Prostate gland (tissue), 2 donors: ENCODE data around the gene ARF6. TPM values are rescaled to one million over a fixed set of nuclear protein-coding genes. Genes with fewer than 3 reads are reported as not detected.

Source experiments
- DNase-seq: peaks from one replicate; pipeline ENCODE4 v3.0.0-alpha.2; 2019; ENCODE audit warnings: low spot score
- H3K27ac ChIP-seq, 2 donors: fragments of 200-600 bp; sonication (generic); 2 replicates each; pipeline ENCODE4 v1.5.1; 2017 to 2019
- H3K27me3 ChIP-seq: fragments of 200-600 bp; sonication (generic); replicated peaks from 2 replicates; pipeline ENCODE4 v1.5.1; 2019; ENCODE audit not compliant: insufficient read depth
- H3K36me3 ChIP-seq, 2 donors: fragments of 200-600 bp; sonication (generic); 1 replicate in 1 of 2; 2 replicates in 1 of 2; pipeline versions ENCODE4 v1.5.1 to v1.8.1; 2017 to 2019
- H3K4me1 ChIP-seq: fragments of 200-600 bp; sonication (generic); replicated peaks from 2 replicates; pipeline ENCODE4 v1.5.1; 2019
- H3K4me3 ChIP-seq, 2 donors: fragments of 200-600 bp; sonication (generic); 2 replicates each; pipeline ENCODE4 v1.5.1; 2017 to 2019
- H3K9me3 ChIP-seq: fragments of 200-600 bp; sonication (generic); 2 replicates; pipeline ENCODE4 v1.5.1; 2017
- POLR2A ChIP-seq: fragments of 450-650 bp; IDR thresholded peaks from one replicate; pipeline ENCODE4 v1.6.1; 2016; ENCODE audit warnings: antibody characterized with exemption, mild to moderate bottlenecking
- POLR2AphosphoS5 ChIP-seq: sonication (generic); formaldehyde crosslinking; IDR thresholded peaks from one replicate; pipeline ENCODE4 v1.6.1; 2017; ENCODE audit warnings: antibody characterized with exemption
- WGBS: methylation state at CpG from one replicate; pipeline ENCODE4 v1.1.5; 2018; 5-methylcytosine and 5-hydroxymethylcytosine counted together
- intact Hi-C: fragments of 100-400 bp; cut with DNase I; formaldehyde crosslinking; loops from one replicate; pipeline ENCODE4 v1.14.2; 2022
- total RNA-seq, 2 donors: library from RNA; depleted of rRNA; stranded (reverse); fragments of >200 nt; gene quantifications; one replicate each; pipeline ENCODE4 v1.1.0, GENCODE V29; 2016
- TF ChIP-seq, protein P1 (sequence below), 4 experiments: fragments of 200-600 bp in 2 of 4; fragments of 450-650 bp in 2 of 4; sonication (generic) in 2 of 4; IDR thresholded peaks; 1 replicate in 3 of 4; 2 replicates in 1 of 4; pipeline ENCODE4 v1.5.1; 2016 to 2019; ENCODE audit warnings: antibody characterized with exemption in 4 of 4, mild to moderate bottlenecking in 2 of 4, moderate library complexity in 2 of 4

The ARF6 gene
- total RNA-seq, 2 donors from 2014 or later = 64.3 to 92.7 TPM

DNA sequence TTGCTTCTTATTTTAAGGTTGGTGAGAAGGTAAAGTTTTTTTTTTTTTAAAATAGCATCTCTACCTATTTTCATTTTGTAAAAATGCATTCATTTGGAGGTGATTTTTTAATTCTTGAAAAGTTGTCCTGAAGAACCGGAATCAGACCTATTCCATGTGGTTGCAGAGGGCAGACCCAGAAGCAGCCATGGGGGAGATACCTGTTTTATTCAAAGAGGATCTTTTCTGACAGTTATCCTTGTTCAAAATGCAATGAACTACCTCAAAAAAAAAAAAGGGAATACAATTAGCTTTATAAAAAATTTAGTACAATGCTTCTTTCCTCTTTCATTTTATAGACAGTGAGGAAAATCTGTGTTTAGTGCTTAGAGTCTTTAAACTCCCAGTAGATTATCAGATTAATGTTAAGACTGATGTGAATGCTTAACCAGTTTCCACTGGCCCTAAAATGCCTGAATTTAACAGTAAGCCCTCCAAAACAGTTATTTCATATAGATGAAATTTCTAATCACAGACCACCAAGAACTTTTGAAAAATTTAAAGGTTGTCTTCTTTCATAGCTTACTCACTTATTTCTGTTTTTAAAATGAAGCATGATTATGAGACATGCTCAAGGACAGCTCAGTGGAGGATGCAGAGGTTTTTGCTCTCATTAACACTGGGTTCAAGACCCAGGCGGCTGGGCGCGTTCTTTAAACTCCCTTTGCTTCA is 31.7 kb upstream of the ARF6 start:
- H3K36me3 ChIP-seq = no peaks in the 10 kb centered on the region
- TF ChIP-seq, protein P1, sequence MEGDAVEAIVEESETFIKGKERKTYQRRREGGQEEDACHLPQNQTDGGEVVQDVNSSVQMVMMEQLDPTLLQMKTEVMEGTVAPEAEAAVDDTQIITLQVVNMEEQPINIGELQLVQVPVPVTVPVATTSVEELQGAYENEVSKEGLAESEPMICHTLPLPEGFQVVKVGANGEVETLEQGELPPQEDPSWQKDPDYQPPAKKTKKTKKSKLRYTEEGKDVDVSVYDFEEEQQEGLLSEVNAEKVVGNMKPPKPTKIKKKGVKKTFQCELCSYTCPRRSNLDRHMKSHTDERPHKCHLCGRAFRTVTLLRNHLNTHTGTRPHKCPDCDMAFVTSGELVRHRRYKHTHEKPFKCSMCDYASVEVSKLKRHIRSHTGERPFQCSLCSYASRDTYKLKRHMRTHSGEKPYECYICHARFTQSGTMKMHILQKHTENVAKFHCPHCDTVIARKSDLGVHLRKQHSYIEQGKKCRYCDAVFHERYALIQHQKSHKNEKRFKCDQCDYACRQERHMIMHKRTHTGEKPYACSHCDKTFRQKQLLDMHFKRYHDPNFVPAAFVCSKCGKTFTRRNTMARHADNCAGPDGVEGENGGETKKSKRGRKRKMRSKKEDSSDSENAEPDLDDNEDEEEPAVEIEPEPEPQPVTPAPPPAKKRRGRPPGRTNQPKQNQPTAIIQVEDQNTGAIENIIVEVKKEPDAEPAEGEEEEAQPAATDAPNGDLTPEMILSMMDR (IDR thresholded peaks at IDR 0.05) = no peak
- TF ChIP-seq POLR2A (no peak), POLR2AphosphoS5 (no peak)
- H3K4me1 ChIP-seq = no peaks in the 10 kb centered on the region
- WGBS = 18% methylated on average over 4 of the region's 4 CpGs
- no peaks in the 10 kb centered on the region for H3K27me3 ChIP-seq
- DNase-seq = no peak
- peak overlapping the region; percentile 57 to 70 for H3K4me3 ChIP-seq
- intact Hi-C loops = loop anchor here (5.0 to 10.0 kb wide), 3 partner anchors 374 to 916 kb away; partner anchors contain the start of genes MAP4K5 and SOS2
- H3K9me3 ChIP-seq = no peaks in the 10 kb centered on the region
- H3K27ac ChIP-seq = peak overlapping the region; percentile 89 to 99

DNA sequence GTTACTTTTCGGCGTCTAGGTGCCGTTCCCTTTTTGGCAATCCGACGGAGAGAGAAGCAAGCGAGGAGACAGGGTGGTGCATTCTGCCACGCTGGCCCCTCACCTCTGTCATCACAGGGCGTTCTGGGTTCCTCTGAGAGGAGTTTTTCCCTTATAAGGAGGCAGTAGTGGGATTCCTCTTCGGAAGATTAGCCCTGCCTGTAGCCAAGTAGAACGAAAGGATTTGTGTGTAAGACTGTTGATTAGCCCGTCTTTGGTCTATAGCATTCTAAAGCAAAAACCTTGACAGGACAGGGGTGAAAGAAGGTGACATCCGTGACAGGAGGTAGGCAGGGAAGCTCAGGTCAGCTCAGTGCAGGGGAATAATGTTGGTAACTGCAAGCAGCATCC is 31.2 kb upstream of the ARF6 start:
- Histone ChIP-seq H3K4me1 (no peaks in the 10 kb centered on the region), H3K9me3 (no peaks in the 10 kb centered on the region), H3K27ac (peak overlapping the region; percentile 89 to 99), H3K27me3 (no peaks in the 10 kb centered on the region), H3K4me3 (peak overlapping the region; percentile 57 to 70), H3K36me3 (no peaks in the 10 kb centered on the region)
- DNase-seq = peak; percentile 64
- TF ChIP-seq, protein P1 (IDR thresholded peaks at IDR 0.05) = no peak
- TF ChIP-seq POLR2AphosphoS5 = no peak
- peak; percentile 30 for TF ChIP-seq POLR2A
- WGBS = 1% methylated on average over 12 of the region's 12 CpGs
- intact Hi-C loops = loop anchor here (5.0 to 10.0 kb wide), 3 partner anchors 373 to 916 kb away; partner anchors contain the start of genes MAP4K5 and SOS2

GRCh38 chr14:49862089-49862673 is 30.7 kb upstream of the ARF6 start:
- DNase-seq = peak; percentile 88
- Histone ChIP-seq H3K27me3 (no peaks in the 10 kb centered on the region), H3K4me3 (peak overlapping the region; percentile 57 to 70), H3K27ac (peak overlapping the region; percentile 89 to 99), H3K4me1 (no peaks in the 10 kb centered on the region), H3K36me3 (no peaks in the 10 kb centered on the region), H3K9me3 (no peaks in the 10 kb centered on the region)
- under 1% methylated on average over 25 of the region's 30 CpGs for WGBS
- intact Hi-C loops = loop anchor here (5.0 to 10.0 kb wide), 3 partner anchors 373 to 915 kb away; partner anchors contain the start of genes MAP4K5 and SOS2
- TF ChIP-seq, protein P1 (IDR thresholded peaks at IDR 0.05) = peak; percentile 99 to 100 (median 100)
- TF ChIP-seq POLR2AphosphoS5 (peak; percentile 59), POLR2A (no peak)

DNA sequence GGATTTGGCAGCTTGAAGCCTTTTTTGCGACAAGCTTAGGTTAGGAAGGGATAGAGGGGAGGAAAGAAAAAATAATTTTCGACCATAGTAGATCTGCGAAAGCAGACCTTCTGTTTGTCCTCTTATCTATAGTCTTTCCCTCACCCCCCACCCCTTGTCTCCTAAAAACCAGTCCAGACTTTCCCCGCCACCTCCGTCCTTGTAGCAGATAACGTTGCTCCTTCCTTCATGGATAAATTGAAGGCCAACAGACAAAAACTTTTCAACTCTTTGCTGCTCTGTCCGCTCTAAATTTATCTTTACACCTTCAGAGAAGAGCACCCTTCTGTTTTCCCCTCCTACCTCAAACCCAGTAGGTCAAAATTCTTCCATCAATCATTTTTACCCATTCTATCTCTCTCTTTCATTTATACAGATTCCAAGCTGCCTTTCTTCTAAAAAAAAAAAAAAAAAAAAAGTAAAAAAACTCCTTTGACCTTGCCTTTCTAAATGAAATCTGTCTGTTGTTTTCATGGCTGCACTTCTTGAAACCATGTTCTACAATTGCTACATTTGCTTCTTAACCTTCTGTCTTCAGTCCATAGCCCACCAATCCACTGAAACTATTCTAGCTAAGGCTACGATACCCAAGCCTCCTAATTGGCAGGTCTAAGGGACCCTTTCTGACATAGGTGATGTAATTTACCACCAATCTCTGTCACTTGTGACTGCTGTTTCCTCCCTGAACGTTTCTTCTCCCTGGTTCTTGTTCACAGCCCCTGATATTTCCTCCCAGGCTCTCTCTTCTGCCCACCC is 29.2 kb upstream of the ARF6 start:
- WGBS = 16% methylated on average over 9 of the region's 9 CpGs
- peak overlapping the region; percentile 89 to 99 for H3K27ac ChIP-seq
- TF ChIP-seq, protein P1 (IDR thresholded peaks at IDR 0.05) = no peak
- TF ChIP-seq POLR2AphosphoS5 = no peak
- TF ChIP-seq POLR2A = no peak
- no peak for DNase-seq
- peak overlapping the region; percentile 57 to 70 for H3K4me3 ChIP-seq
- H3K4me1 ChIP-seq = no peaks in the 10 kb centered on the region
- H3K27me3 ChIP-seq = no peaks in the 10 kb centered on the region
- H3K36me3 ChIP-seq = no peaks in the 10 kb centered on the region
- intact Hi-C loops = loop anchor here (5.0 to 10.0 kb wide), 3 partner anchors 371 to 914 kb away; partner anchors contain the start of genes MAP4K5 and SOS2
- no peaks in the 10 kb centered on the region for H3K9me3 ChIP-seq
